Bone marrow (tissue), 2 donors: ENCODE measurements around the gene PVR.
"Not testable (repeated sequence)": the region's sequence is repeated elsewhere in the genome, so short reads cannot be mapped to it uniquely, and the experiment has no call there.

Experiments
- DNase-seq, 2 donors: peaks; one replicate each; lab custom pipeline; 2025; lab: John Stamatoyannopoulos, UW

Gene PVR

DNA sequence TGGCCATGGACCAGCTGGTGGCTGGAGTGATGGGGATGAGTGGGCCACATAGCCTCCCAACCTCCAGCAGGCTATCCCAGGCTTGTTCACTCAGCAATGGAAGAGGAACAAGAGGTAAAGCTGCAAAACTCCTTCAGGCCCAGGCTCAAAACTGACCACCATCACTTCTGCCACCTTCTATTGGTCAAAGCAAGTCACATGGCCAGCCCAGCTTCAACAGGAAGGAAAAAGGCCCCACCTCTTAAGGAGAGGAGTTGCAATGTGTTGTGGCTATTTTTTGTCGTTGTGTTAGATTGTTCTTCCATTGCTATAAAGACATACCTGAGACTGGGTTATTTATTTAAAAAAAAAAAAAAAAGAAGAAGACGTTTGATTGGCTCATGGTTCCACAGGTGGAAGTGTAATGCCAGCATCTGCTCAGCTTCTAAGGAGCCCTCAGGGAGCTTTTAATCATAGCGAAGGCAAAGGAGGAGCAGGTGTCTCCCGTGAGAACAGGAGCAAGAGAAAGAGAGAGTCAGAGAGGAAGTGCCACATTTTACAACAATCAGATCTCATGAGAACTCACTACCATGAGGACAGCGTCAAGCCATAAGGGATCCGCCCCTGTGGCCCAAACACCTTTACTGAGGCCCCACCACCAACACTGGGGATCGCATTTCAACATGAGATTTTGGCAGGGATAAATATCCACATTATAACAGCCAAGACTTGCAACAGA lies 24.9 kb upstream of the PVR start:
- DNase-seq = no peak

GRCh38 chr19:44620667-44621066 lies 23.0 kb upstream of the PVR start:
- DNase-seq = no peak

DNA sequence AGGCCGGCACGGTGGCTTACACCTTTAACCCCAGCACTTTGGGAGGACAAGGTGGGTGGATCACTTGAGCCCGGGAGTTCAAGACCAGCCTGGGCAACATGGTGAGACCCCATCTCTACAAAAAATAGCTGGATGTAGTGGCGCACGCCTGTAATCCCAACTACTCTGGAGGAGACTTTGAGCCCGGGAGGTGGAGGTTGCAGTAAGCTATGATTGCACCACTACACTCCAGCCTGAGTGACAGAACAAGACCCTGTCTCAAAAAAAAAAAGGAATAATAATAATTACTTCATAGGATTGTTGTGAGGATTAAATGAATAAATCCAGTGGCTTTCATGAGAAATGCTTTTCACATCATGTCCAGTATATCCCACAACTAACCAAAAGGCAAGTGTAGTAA lies 22.3 kb upstream of the PVR start:
- no peak for DNase-seq

DNA sequence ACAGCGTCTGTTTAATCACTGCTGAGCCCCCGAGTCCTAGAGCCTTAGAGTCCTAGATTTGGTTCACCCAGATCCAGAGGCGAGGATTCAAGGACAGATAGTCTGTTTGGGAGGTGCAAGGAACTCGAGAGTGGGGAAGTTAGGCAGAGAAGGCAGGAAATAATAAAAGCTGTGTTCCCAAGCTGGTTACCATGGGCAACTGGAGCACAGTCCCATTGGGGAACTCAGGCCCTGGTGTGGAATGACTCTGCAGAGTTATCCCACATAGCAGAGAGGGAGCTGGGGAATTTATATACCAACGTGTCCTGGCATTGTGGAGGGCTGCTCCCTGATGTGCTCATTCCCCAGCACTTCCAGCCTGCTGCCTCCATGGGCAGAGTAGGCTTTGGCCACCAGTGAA lies 20.6 kb upstream of the PVR start:
- no peak for DNase-seq

DNA sequence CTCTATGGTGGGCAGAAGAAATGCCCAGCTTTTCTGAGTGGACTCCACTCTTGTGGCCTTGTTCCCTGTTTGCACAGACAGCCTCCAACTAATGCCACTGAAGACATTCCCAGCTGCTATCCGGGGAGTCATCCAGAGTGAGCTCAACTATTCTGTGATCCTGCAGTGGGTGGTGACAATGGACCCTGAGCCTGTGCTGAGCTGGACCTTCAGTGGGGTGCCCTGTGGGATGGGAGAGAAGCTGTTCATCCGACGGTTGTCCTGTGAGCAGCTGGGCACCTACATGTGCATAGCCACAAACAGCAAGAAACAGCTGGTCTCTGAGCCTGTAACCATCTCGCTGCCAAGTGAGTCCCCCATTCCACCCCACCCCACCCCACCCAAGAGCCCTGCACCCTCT lies 20.1 kb upstream of the PVR start:
- DNase-seq = no peak

DNA sequence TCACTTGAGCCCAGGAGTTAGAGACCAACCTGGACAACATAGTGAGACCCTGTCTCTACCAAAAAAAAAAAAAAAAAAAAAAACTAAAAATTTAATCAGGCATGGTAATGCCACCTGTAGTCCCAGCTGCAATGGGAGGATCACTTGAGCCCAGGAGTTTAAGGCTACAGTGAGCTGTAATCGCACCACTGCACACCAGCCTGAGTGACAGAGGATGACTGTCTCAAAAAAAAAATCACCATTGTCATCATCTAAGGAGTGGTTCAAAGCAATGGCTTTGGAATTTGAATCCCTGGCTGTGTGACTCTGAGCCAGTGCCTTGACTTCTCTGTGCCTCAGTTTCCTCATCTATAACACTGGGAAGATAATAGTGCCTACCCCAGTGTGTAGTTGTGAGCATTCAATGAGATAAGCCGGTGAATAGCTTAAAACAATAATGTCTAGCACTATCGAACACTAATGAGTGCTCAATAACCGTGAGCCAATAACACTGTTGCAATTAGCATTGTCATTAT lies 18.8 kb upstream of the PVR start:
- DNase-seq = no peak

DNA sequence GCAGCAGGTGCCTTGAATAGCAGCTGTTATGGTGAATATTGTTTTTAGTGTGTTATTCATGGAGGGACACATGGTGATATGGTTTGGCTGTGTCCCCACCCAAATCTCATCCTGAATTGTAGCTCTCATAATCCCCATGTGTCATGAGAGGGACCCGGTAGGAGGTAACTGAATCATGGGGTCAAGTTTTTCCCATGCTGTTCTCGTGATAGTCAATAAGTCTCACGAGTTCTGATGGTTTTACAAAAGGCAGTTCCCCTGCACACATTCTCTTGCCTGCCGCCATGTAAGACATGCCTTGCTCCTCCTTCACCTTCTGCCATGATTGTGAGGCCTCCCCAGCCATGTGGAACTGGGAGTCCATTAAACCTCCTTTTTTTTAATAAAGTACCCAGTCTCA lies 18.1 kb upstream of the PVR start:
- DNase-seq = not testable (repeated sequence)

- DNase-seq = no peak
These were observed 17.6 kb upstream of the PVR start for GRCh38 chr19:44626048-44626624.

DNA sequence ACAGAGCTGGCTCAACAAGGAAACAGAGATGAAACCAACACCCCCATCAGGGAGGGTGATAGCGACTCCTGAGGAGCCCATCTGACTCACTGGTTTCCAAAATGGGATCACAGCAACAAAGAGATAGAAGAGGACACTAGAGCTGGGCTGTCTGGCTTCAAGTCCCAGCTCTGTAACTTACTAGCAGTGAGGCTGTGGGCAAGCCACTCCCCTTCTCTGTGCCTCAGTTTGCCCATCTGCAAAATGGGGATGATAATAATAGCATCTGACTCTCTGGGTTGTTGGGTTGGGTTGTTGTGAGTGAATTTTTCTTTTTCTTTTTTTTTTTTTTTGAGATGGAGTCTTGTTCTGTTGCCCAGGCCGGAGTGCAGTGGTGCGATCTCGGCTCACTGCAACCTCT lies 16.1 kb upstream of the PVR start:
- no peak for DNase-seq

- no peak for DNase-seq
These were observed 14.9 kb upstream of the PVR start for GRCh38 chr19:44628793-44629192.

- DNase-seq = not testable (repeated sequence)
These were observed 12.1 kb upstream of the PVR start for GRCh38 chr19:44631611-44632010.

DNA sequence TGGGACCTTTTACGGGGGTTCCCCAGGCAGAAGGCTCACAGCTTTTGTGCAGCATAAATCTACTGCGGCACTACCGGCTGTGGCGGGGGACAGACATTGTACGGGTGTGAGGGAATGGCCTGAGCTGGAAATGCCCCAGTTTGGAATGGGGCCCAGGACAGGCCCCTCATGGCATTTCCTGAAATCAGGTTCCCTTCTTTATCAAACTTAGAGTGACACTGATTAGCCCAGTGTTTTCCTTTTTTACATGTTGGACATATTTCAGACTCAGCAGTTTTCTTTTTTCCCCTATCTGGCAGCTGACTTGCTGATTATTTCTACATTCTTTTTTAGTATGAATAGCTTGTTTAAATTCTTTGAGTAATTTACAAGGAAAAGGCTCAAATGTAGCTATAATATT lies 9.7 kb upstream of the PVR start:
- DNase-seq = not testable (repeated sequence)

DNA sequence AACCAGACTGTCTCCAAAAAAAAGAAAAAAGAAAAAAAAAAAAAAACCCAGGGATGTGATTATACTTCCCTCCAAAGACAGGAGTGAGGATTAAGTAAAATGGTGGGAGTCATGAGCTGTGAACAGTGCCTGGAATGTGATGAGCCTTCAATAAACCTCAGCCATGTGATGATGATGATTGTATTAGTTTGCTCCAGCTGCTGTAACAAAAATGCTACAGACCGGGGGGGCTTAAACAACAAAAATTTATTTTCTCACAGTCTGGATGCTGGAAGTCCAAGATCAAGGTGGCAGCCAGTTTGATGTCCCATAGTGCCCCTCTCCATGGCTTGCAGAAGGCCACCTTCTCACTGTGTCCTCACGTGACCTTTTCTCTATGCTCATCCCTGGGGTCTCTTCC lies 8.9 kb upstream of the PVR start:
- DNase-seq = no peak

- peak in 1 of 2 donors; percentile 8 for DNase-seq
These were observed 7.9 kb upstream of the PVR start for GRCh38 chr19:44635581-44636438.

GRCh38 chr19:44636439-44637389 lies 7.0 kb upstream of the PVR start:
- no peak for DNase-seq

- DNase-seq = no peak
These were observed 6.3 kb upstream of the PVR start for GRCh38 chr19:44637390-44637764.

DNA sequence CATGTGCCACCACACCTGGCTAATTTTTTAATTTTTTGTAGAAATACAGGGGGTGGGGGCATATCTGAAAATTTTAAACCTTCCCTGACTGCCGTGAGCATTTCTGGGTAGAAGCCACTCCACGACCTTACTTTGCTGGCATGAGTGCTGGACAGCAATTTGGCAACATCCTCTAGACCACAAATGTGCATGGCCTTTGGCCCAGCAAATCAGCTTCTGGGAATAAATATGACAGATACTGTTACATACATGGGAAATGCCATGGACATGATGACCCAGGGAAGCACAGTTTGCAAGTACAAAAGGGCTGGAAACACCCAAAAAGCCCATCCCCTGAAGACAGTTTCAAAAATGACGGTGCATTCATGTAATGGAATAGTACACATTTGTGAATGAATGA lies 3.2 kb upstream of the PVR start:
- DNase-seq = no peak

DNA sequence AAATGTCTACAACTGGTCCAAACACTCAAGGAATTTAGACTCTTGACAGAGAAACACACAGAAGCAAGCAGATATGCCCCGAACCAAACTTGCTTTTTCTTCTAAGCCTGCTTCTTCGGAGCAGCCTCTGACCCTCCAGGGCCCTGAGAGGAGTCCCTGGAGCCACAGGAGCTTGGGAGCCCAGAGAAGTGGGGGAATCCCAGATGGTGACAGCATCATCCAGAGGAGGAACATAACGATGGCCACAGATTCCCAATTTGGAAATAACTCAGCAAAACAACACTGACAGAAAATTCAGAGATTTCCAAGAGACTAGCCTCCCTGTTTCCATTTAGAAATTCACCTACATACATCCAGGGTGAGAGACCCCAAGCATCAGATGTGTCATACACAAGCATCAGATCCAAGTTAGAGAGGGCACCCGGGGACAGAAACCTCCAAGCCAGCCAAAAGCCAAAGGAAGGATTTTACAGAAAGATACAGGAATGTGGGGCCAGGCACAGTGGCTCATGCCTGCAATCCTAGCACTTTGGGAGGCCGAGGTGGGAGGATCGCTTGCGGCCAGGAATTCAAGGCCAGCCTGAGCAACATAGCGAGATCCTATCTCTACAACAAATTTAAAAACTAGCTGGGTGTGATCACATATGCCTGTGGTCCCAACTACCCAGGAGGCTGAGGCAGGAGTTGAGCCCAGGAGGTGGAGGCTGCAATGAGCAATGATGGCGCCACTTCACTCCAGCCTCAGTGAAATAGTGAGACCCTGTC lies 2.0 kb upstream of the PVR start:
- no peak for DNase-seq

- DNase-seq = no peak
These were observed 1.3 kb upstream of the PVR start for GRCh38 chr19:44642377-44642776.

- no peak for DNase-seq
These were observed 799 bp downstream of the PVR start for GRCh38 chr19:44644402-44645016.
